Uterus (tissue), 2 donors: ENCODE measurements around the gene C5orf63.

ENCODE experiments used
- CTCF ChIP-seq, 4 experiments: fragments of 200-600 bp in 2 of 4; fragments of 450-650 bp in 2 of 4; sonication (generic) in 2 of 4; IDR thresholded peaks; one replicate each; pipeline ENCODE4 v1.5.1; 2016 to 2019; ENCODE audit warnings: antibody characterized with exemption in 4 of 4, mild to moderate bottlenecking in 2 of 4, moderate library complexity in 1 of 4
- POLR2A ChIP-seq, 2 donors: fragments of 450-650 bp; IDR thresholded peaks; one replicate each; pipeline ENCODE4 v1.6.1; 2016; ENCODE audit warnings: antibody characterized with exemption in 2 of 2, mild to moderate bottlenecking in 1 of 2, moderate library complexity in 1 of 2

GRCh38 chr5:127083711-127084110 lies 10.4 kb upstream of the C5orf63 start:
- TF ChIP-seq CTCF (IDR thresholded peaks at IDR 0.05) = no peak
- TF ChIP-seq POLR2A (IDR thresholded peaks at IDR 0.05) = no peak
